Inferior parietal cortex (tissue), 1 donor: ENCODE data around the gene DGLUCY.
"Not testable (repeated sequence)": the region's sequence is repeated elsewhere in the genome, so short reads cannot be mapped to it uniquely, and the experiment has no call there.

ENCODE experiments used
- DNase-seq: peaks from one replicate; pipeline ENCODE4 v3.0.0-alpha.2; 2016; ENCODE audit errors: extremely low spot score

DGLUCY gene

GRCh38 chr14:91257328-91258010 lies 143.6 kb downstream of the DGLUCY start:
- no peak for DNase-seq

- no peak for DNase-seq
Observed at GRCh38 chr14:91258011-91258618, 144.2 kb downstream of the DGLUCY start.

GRCh38 chr14:91258876-91259275 lies 145.0 kb downstream of the DGLUCY start:
- DNase-seq, result no peak

GRCh38 chr14:91261115-91261514 lies 147.2 kb downstream of the DGLUCY start:
- DNase-seq, result no peak

- DNase-seq, result no peak
Observed at GRCh38 chr14:91261986-91262549, 148.2 kb downstream of the DGLUCY start.

GRCh38 chr14:91263329-91263728 lies 149.5 kb downstream of the DGLUCY start:
- DNase-seq, result no peak

- DNase-seq, result no peak
Observed at GRCh38 chr14:91264151-91265150, 150.6 kb downstream of the DGLUCY start.

- no peak for DNase-seq
Observed at GRCh38 chr14:91265404-91265803, 151.5 kb downstream of the DGLUCY start.

GRCh38 chr14:91266276-91266675 lies 152.4 kb downstream of the DGLUCY start:
- DNase-seq, result not testable (repeated sequence)

- DNase-seq, result no peak
Observed at GRCh38 chr14:91267965-91268437, 154.1 kb downstream of the DGLUCY start.

GRCh38 chr14:91269076-91269991 lies 155.5 kb downstream of the DGLUCY start:
- DNase-seq, result no peak

GRCh38 chr14:91270188-91270587 lies 156.3 kb downstream of the DGLUCY start:
- no peak for DNase-seq

GRCh38 chr14:91270619-91271018 lies 156.7 kb downstream of the DGLUCY start:
- DNase-seq, result no peak

- no peak for DNase-seq
Observed at GRCh38 chr14:91271639-91272038, 157.8 kb downstream of the DGLUCY start.

GRCh38 chr14:91272341-91273272 lies 158.7 kb downstream of the DGLUCY start:
- no peak for DNase-seq

GRCh38 chr14:91273273-91273884 lies 159.5 kb downstream of the DGLUCY start:
- no peak for DNase-seq

GRCh38 chr14:91273885-91274273 lies 160.0 kb downstream of the DGLUCY start:
- DNase-seq, result no peak

- no peak for DNase-seq
Observed at GRCh38 chr14:91274796-91275195, 160.9 kb downstream of the DGLUCY start.
